ENCODE measurements around the gene EXOSC1. TPM values are rescaled to one million over a fixed set of nuclear protein-coding genes. Genes with fewer than 3 reads are reported as not detected.

EXOSC1 gene
- total and polyA plus RNA-seq, 4 donors, result 11.2 to 25.9 (median 14.5) TPM

GRCh38 chr10:97416565-97416964 lies 29.2 kb downstream of the EXOSC1 start:
- H3K36me3 ChIP-seq (ENCODE audit: control insufficient read depth in 4 of 4, insufficient read depth in 3 of 4, low read depth in 1 of 4, low read length in 3 of 4), result no peaks in the 10 kb centered on the region
- WGBS, result 79% methylated on average over 6 of the region's 6 CpGs
- peaks cover 0 to 3% (median 0%) of the 10 kb centered on the region in 4 donors for H3K4me1 ChIP-seq (ENCODE audit: control insufficient read depth in 4 of 4, insufficient read depth in 4 of 4, low read length in 3 of 4)

GRCh38 chr10:97412891-97413304 lies 32.9 kb downstream of the EXOSC1 start:
- H3K4me3 ChIP-seq (ENCODE audit: low read depth in 1 of 3, low read length in 3 of 3), result no peak overlapping the region
- H3K36me3 ChIP-seq (ENCODE audit: control insufficient read depth in 4 of 4, insufficient read depth in 3 of 4, low read depth in 1 of 4, low read length in 3 of 4), result no peaks in the 10 kb centered on the region
- no peak overlapping the region for H3K27ac ChIP-seq (ENCODE audit: low read depth in 1 of 2, low read length in 2 of 2)
- no peak overlapping the region for H3K9ac ChIP-seq (ENCODE audit: low read depth in 1 of 2, low read length in 2 of 2)
- H3K4me1 ChIP-seq (ENCODE audit: control insufficient read depth in 4 of 4, insufficient read depth in 4 of 4, low read length in 3 of 4), result no peaks in the 10 kb centered on the region
- no peak for DNase-seq (ENCODE audit: low spot score)
- TF ChIP-seq JUND (IDR thresholded peaks at IDR 0.05), result no peak
- TF ChIP-seq HNF4G (IDR thresholded peaks at IDR 0.05), result no peak
- no peak for TF ChIP-seq FOXA2 (IDR thresholded peaks at IDR 0.05)
- TF ChIP-seq MAX (IDR thresholded peaks at IDR 0.05), result no peak
- TF ChIP-seq SP1 (IDR thresholded peaks at IDR 0.05), result no peak
- no peak for TF ChIP-seq ZBTB33 (IDR thresholded peaks at IDR 0.05)
- no peak for TF ChIP-seq RAD21 (IDR thresholded peaks at IDR 0.05)
- TF ChIP-seq REST (IDR thresholded peaks at IDR 0.05), result no peak
- no peak for TF ChIP-seq CTCF (IDR thresholded peaks at IDR 0.05; ENCODE audit: low read depth, low read length, missing input control)
- TF ChIP-seq HNF4A (conservative IDR thresholded peaks at IDR 0.05), result no peak
- TF ChIP-seq NR2F2 (IDR thresholded peaks at IDR 0.05), result no peak
- H3K27me3 ChIP-seq (ENCODE audit: control insufficient read depth in 4 of 4, insufficient read depth in 4 of 4, low read length in 3 of 4), result no peaks in the 10 kb centered on the region
- WGBS, result 87% methylated on average over 10 of the region's 10 CpGs
- H3K9me3 ChIP-seq (ENCODE audit: control insufficient read depth in 4 of 4, low read length in 3 of 4), result no peaks in the 10 kb centered on the region

More at GRCh38 chr10:97416565-97416964, 29.2 kb downstream of the EXOSC1 start:
- DNase-seq (ENCODE audit: low spot score), result no peak
- no peak overlapping the region for H3K9ac ChIP-seq (ENCODE audit: low read depth in 1 of 2, low read length in 2 of 2)
- no peak overlapping the region for H3K27ac ChIP-seq (ENCODE audit: low read depth in 1 of 2, low read length in 2 of 2)
- H3K4me3 ChIP-seq (ENCODE audit: low read depth in 1 of 3, low read length in 3 of 3), result no peak overlapping the region
- TF ChIP-seq RAD21 (IDR thresholded peaks at IDR 0.05) (no peak), JUND (IDR thresholded peaks at IDR 0.05) (no peak), FOXA1 (IDR thresholded peaks at IDR 0.05) (no peak)
- H3K9me3 ChIP-seq (ENCODE audit: control insufficient read depth in 4 of 4, low read length in 3 of 4), result no peaks in the 10 kb centered on the region
- H3K27me3 ChIP-seq (ENCODE audit: control insufficient read depth in 4 of 4, insufficient read depth in 4 of 4, low read length in 3 of 4), result no peaks in the 10 kb centered on the region

Measured in liver (tissue), 9 donors.